Thoracic aorta (tissue), 2 donors: ENCODE measurements around the gene SCYL2. TPM values are rescaled to one million over a fixed set of nuclear protein-coding genes. Genes with fewer than 3 reads are reported as not detected.

ENCODE experiments used
- ATAC-seq: fragments of 150-250 bp; one replicate; pipeline ENCODE4 v1.8.0; 2017; ENCODE audit warnings: low read depth; ENCODE audit not compliant: insufficient number of reproducible peaks, low FRiP score
- DNase-seq: peaks from one replicate; pipeline ENCODE4 v3.0.0-alpha.2; 2020; ENCODE audit warnings: low spot score
- H3K27ac ChIP-seq, 2 donors: fragments of 200-600 bp; sonication (generic); 1 replicate in 1 of 2; 2 replicates in 1 of 2; pipeline ENCODE4 v1.5.1; 2016; ENCODE audit warnings: mild to moderate bottlenecking in 2 of 2, moderate library complexity in 2 of 2
- H3K27me3 ChIP-seq: fragments of 200-600 bp; sonication (generic); replicated peaks from 2 replicates; pipeline ENCODE4 v1.6.0; 2016; ENCODE audit warnings: mild to moderate bottlenecking; ENCODE audit not compliant: insufficient read depth
- H3K36me3 ChIP-seq: fragments of 200-600 bp; sonication (generic); one replicate; pipeline ENCODE4 v1.5.1; 2016
- H3K4me1 ChIP-seq, 2 donors: fragments of 200-600 bp; sonication (generic); 1 replicate in 1 of 2; 2 replicates in 1 of 2; pipeline versions ENCODE4 v1.5.1 to v1.6.0; 2016; ENCODE audit warnings: low read depth in 2 of 2, mild to moderate bottlenecking in 1 of 2; ENCODE audit not compliant: control insufficient read depth in 1 of 2
- H3K4me3 ChIP-seq: fragments of 200-600 bp; sonication (generic); 2 replicates; pipeline ENCODE4 v1.5.1; 2016; ENCODE audit warnings: mild to moderate bottlenecking
- H3K9me3 ChIP-seq: fragments of 200-600 bp; sonication (generic); 2 replicates; pipeline ENCODE4 v1.5.1; 2016
- total RNA-seq, 2 donors: library from RNA; depleted of rRNA; stranded (reverse); fragments of >200 nt; gene quantifications; one replicate each; pipeline versions ENCODE4 v1.1.0 to v1.2.3, GENCODE V29; 2016
- TF ChIP-seq, protein P1 (sequence below): fragments of 200-600 bp; sonication (generic); IDR thresholded peaks from one replicate; pipeline ENCODE4 v1.5.1; 2019; ENCODE audit warnings: antibody characterized with exemption

Gene SCYL2
- total RNA-seq, 2 donors from 2014 or later: 44.8 to 52.3 TPM

DNA sequence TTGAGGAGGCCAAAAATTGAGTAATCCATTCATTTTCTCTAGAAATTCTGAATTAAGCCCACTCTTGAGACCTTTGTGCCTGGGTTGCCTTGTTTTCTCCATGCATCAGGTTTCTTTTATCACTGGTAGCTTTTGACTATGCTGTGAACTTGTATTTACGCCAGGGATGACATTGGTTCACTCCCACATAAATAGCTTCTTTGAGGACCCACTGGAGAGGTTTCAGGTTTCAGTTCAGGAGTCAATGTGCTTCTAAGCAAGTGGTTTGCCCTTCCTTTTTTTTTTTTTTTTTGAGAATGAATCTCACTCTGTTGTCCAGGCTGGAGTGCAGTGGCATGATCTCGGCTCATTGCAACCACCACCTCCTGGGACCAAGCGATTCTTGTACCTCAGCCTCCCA is 79.7 kb downstream of the SCYL2 start:
- Histone ChIP-seq H3K4me1 (no peaks in the 10 kb centered on the region), H3K9me3 (no peaks in the 10 kb centered on the region), H3K27me3 (no peaks in the 10 kb centered on the region), H3K4me3 (no peak overlapping the region), H3K27ac (no peak overlapping the region), H3K36me3 (no peaks in the 10 kb centered on the region)
- no peak for DNase-seq
- TF ChIP-seq, protein P1, sequence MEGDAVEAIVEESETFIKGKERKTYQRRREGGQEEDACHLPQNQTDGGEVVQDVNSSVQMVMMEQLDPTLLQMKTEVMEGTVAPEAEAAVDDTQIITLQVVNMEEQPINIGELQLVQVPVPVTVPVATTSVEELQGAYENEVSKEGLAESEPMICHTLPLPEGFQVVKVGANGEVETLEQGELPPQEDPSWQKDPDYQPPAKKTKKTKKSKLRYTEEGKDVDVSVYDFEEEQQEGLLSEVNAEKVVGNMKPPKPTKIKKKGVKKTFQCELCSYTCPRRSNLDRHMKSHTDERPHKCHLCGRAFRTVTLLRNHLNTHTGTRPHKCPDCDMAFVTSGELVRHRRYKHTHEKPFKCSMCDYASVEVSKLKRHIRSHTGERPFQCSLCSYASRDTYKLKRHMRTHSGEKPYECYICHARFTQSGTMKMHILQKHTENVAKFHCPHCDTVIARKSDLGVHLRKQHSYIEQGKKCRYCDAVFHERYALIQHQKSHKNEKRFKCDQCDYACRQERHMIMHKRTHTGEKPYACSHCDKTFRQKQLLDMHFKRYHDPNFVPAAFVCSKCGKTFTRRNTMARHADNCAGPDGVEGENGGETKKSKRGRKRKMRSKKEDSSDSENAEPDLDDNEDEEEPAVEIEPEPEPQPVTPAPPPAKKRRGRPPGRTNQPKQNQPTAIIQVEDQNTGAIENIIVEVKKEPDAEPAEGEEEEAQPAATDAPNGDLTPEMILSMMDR: no peak
- no peak for ATAC-seq

DNA sequence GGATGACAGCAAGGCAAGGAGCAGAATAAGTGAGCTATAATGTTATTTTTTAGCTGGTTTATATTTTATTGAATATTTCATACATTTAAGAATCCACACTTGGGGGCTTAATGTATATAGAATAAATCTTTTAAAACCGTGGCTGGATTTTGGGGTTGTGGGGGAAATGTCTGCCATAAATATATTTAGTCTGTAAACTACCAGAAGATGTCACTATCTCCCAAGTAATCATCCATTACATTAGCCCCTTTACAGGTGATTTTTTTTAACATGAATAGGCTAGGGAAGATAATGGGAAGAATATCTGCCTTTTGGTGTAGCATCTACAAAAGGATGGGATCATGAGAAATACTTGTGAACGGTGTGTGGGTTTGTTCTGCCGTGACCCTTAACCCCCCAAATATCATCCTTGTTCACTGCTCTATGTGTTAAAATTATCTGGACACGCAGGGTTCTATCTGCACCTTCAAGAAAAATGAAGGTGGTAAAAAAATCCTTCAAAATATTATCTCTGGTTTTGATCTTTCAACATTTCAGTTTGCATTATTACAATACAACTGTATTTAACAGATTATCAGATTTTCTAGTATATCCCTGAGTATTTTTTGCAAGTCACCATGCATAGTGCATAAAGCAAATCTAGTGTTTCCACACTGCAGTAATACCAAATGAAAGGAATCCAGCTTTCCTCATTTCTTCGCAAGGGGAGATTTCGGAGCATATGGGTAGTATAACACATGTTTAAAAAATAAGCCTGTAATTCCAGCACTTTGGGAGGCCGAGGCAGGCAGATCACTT is 81.9 kb downstream of the SCYL2 start:
- no peaks in the 10 kb centered on the region for H3K4me1 ChIP-seq
- H3K36me3 ChIP-seq: no peaks in the 10 kb centered on the region
- ATAC-seq: no peak

DNA sequence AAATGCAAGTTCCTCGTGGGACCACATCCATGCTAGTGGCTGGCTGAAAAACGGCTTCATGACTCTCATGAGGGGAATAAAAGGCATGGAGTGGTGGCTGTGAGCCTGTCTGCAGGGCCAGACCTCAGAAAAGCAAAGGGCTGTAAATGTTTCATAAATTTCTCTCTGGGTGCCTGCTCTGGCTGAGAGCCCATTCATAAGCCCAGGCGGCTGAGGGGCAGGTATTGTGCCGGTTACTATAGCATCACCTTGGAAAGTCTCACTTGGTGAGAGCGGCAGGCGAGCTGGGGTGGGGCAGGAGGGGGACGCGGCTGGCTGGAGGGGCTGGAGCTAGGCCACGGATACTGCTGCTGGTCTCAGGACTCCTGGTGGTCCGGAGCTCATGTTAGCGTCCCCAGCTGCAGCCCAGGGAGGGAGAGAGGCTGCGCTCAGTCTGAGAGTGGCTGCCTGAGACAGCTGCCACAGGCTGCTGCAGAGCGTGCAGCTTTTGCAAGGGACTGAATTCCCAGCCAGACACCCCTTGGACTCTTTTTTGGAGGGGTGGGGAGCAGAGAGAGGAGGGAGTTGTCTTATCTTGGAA is 89.8 kb downstream of the SCYL2 start, which contains the start of gene SLC17A8:
Gene SLC17A8, plus strand, starts transcription at position 431 of the 580 bp plus-strand sequence. CDS start 318 bp downstream, outside the sequence.
- H3K27ac ChIP-seq: no peak within 1 kb of the TSS
- TF ChIP-seq, protein P1: no peak
- ATAC-seq (no peak), DNase-seq (no peak)
- H3K27me3 ChIP-seq: peaks cover 3% of the 10 kb centered on the region
- H3K9me3 ChIP-seq: no peaks in the 10 kb centered on the region
- H3K4me1 ChIP-seq: no peaks in the 10 kb centered on the region
- no peaks in the 10 kb centered on the region for H3K36me3 ChIP-seq
- H3K4me3 ChIP-seq: no peak within 1 kb of the TSS

More for the DNA sequence above, 81.9 kb downstream of the SCYL2 start:
- Histone ChIP-seq H3K9me3 (no peaks in the 10 kb centered on the region), H3K27ac (no peak overlapping the region), H3K4me3 (no peak overlapping the region), H3K27me3 (no peaks in the 10 kb centered on the region)
- TF ChIP-seq, protein P1: no peak
- DNase-seq: no peak

DNA sequence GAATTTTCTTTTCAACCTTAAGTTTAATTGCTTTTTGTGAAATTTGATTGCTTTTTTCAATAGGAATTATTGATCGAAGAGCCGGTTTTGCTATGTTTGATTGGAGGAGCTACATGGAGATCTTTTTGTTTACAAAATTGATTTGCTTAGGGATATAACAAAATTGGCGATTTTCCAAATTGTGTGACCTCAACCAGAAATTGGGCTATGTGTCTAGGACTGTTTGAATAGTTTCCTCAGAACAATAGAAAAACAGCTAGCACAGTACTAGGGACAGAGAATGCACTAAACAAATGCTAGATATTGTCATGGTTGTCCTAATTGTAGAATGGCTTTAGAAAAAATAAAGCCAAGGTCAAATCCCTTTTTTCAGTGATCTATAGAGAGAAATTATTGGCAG is 92.3 kb downstream of the SCYL2 start:
- no peaks in the 10 kb centered on the region for H3K9me3 ChIP-seq
- H3K4me1 ChIP-seq: no peaks in the 10 kb centered on the region
- ATAC-seq: no peak
- DNase-seq: no peak
- no peak overlapping the region for H3K4me3 ChIP-seq
- no peaks in the 10 kb centered on the region for H3K36me3 ChIP-seq
- no peak overlapping the region for H3K27ac ChIP-seq
- TF ChIP-seq, protein P1: no peak
- H3K27me3 ChIP-seq: peaks cover 3% of the 10 kb centered on the region

DNA sequence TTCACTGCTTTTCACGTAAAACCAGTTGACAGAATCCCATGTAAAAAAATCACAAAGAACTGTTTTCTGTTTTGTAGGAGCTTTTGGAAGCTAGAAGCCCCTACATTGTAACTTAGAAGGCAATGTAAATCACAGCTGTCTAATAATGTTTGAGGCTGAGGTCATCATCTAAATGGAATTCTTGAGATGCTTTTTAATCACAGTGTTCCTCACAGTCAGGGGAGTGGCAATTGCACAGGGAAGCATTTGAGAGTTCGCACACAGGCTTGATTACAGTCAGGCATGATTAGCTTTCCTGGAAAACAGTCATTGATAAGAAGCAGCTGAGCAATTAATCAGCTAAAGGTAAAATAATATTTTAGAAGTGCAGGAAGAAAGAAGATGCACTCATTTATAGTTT is 92.8 kb downstream of the SCYL2 start:
- Histone ChIP-seq H3K27ac (no peak overlapping the region), H3K36me3 (no peaks in the 10 kb centered on the region), H3K27me3 (peaks cover 3% of the 10 kb centered on the region), H3K9me3 (no peaks in the 10 kb centered on the region), H3K4me3 (no peak overlapping the region), H3K4me1 (no peaks in the 10 kb centered on the region)
- ATAC-seq: no peak
- TF ChIP-seq, protein P1: no peak
- no peak for DNase-seq
